Measurements from ENCODE around the gene FAM20B.
A peak's percentile ranks its signal among the peaks of the same experiment; 100 is the strongest.
"Not testable (repeated sequence)": the region's sequence is repeated elsewhere in the genome, so short reads cannot be mapped to it uniquely, and the experiment has no call there.

Gene FAM20B, protein sequence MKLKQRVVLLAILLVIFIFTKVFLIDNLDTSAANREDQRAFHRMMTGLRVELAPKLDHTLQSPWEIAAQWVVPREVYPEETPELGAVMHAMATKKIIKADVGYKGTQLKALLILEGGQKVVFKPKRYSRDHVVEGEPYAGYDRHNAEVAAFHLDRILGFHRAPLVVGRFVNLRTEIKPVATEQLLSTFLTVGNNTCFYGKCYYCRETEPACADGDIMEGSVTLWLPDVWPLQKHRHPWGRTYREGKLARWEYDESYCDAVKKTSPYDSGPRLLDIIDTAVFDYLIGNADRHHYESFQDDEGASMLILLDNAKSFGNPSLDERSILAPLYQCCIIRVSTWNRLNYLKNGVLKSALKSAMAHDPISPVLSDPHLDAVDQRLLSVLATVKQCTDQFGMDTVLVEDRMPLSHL

DNA sequence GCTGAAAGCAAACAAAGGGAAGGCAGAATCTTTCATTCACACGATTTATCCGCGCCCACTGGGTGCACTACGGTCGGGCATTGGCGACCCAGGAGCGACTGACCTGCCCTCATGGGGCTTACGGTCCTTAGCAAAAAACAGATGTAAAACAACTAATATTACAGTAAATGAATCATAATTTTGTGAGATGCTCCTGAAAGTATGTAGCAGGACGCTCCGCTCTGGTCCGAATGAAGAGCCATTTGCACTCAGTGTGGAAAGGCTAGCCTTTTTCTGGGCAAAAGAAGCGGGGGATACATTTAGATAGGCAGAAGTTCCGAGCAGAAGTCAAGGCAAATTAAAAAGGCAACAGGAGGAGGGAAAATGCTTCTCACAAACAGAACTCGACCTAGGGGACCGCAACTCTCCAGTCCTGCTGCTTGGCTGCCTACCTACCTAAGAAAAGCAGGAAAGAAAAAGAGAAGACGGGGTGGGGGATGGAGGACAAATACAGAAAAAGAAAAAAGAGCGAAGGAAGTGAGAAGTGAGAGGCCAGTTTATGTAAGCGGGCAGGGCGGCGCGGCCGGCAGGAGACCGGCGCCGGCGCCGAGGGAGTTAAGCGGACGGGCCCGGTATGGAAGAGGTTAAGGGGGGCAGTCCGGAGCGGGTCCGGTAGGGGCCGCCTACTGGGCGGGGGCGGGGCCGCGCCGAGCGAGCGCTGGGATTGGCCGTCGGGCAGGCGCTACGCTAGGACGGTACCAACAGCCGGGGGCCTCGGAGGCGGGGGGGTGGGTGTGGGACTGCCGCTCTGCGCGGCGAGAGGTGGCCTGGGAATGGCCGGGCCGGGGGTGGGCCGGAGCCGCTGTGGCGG, at the start of gene FAM20B:
FAM20B (plus strand) TSS at position 770 of the 850 bp plus-strand sequence. CDS start 17,954 bp downstream, outside the sequence.
- DNase-seq, result peak; percentile 92 to 93

DNA sequence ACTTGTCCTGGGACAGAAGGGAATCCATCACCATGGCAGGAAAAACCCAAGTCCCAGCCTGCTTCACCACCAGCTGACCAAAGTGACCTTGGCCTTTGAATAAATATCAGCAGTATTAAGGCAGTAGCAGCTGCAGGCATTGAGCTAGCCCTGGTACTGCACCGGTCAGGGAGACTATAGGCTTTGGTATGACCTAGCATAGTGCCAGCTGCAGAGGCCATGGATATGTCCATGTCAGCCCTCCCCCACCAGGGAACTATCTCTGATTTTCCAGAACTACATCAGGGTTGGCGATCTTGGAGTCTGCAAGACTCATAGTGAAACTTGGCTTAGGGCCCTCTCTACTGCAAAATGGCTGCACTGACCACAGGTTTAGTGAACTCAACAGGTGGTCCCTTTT, 49.2 kb upstream of the FAM20B start:
- no peak for DNase-seq

DNA sequence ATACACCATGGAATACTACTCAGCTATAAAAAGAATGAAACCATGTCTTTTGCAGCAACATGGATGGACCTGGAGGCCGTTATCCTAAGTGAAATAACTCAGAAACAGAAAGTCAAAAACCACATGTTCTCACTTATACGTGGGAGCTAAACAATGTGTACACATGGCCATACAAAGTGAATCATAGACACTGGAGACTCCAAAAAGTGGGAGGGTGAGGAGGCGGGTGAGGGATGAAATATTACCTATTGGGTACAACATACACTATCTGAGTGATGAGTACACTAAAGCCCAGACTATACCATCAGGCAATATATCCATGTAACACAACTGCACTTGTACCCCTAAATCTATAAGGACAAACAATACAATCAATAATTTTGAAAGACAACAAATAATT, 39.5 kb upstream of the FAM20B start:
- DNase-seq, result no peak

DNA sequence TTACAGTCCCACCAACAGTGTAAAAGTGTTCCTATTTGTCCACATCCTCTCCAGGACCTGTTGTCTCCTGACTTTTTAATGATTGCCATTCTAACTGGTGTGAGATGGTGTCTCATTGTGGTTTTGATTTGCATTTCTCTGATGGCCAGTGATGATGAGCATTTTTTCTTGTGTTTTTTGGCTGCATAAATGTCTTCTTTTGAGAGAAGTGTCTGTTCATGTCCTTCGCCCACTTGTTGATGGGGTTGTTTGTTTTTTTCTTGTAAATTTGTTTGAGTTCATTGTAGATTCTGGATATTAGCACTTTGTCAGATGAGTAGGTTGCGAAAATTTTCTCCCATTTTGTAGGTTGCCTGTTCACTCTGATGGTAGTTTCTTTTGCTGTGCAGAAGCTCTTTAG, 37.5 kb upstream of the FAM20B start:
- not testable (repeated sequence) for DNase-seq

DNA sequence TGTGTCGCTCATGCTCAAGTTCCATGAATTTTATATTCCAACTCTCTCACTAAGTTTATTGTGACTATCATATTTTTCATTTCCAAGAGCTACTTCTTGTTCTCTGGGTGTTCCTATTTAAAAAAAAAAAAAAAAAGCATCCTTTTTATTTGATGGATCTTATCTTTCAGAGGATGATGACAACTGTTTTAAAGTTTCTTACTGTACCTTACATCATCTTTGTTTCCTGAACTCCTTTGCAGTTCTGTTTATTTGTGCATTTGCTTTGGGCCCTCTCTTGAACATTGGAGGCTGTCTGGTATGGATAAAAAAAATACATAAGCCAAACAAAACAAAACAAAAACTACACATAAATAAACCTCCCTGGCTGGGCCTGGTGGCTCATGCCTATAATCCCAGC, 32.1 kb upstream of the FAM20B start:
- no peak for DNase-seq

DNA sequence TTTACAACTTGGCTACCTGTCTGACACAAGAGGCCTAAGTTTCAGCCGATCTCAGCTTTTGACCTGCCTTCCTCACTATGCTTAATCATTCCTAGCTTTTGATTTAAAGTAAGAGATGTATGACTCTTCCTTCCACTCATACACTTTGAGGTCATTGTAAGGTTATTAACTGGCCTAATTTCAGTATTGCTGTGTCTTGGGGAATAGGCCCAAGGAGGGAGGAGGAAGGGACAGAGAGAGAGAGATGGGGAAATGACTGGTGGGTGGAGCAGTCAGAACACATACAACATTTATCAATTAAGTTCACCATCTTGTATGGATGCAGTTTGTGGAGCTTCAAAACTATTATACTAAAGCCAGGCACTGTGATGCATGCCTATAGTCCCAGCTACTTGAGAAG, 28.3 kb upstream of the FAM20B start:
- no peak for DNase-seq

DNA sequence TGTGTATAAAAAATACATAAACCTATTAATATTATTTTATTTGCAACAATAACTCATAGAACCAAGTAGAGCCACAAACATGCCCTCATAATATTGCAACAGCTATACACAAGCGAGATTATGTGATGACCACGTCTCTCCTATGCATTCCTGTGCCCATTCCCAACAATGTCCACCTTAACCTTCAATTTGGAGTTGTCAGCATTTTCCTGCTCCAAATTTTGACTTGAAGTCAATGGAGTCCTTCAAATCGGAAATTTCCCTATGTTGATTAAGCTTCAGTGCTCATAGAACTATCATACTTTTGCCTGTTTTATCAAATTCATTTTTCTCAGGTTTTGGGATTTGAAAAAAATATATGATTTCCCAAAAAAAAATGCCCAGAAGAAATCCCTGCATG, 27.4 kb upstream of the FAM20B start:
- no peak for DNase-seq

DNA sequence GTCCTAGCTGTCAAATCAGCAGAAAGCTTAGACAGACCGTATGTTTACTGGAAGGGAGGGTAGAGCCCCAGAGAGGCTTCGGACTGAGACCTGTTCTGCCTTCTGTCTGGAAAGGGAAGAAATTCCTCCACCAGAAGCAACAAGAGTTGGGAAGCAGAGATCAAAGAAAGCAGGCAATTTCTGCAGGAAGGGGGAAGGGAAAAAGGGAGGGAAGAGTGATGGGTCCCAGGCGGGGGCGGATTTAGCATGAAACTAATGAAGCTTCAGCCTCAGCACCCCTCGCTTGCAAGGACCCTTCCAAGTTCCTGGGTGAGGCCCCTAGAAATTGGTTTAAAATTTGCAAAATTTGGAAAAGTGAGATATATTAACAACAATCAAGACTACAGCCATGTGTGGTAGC, 26.6 kb upstream of the FAM20B start:
- DNase-seq, result no peak

DNA sequence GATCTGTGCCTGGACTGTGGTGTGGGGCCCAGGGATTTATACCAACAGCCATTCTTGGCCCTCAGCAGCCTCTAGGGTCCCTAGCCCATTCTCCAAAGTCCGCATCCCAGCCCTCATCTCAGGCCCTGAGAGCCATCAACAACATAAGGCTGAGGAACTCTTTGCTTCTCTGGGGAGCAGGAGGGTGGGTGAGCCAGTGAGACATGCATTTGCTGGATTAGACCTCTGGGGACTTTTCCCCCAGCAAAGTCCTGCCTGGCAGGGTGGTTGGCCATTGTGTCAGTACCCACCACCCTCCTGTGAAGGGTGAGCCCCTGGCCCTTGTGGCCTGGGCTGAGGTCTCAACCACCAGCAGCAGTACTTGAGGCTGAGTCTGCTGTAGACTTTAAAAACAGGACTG, 24.2 kb upstream of the FAM20B start:
- no peak for DNase-seq

DNA sequence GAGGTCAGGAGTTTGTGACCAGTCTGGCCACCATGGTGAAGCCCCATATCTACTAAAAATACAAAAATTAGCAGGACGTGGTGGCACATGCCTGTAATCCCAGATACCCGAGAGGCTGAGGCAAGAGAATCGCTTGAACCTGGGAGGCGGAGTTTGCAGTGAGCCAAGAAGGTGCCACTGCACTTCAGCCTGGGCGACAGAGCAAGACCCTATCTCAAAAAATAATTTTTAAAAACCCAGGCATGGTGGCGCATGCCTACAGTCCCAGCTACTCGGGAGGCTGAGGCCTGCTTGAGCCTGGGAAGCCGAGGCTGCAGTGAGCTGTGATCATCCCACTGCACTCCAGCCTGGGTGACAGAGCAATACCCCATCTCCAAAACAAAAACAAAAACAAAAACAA, 23.6 kb upstream of the FAM20B start:
- DNase-seq, result not testable (repeated sequence)

DNA sequence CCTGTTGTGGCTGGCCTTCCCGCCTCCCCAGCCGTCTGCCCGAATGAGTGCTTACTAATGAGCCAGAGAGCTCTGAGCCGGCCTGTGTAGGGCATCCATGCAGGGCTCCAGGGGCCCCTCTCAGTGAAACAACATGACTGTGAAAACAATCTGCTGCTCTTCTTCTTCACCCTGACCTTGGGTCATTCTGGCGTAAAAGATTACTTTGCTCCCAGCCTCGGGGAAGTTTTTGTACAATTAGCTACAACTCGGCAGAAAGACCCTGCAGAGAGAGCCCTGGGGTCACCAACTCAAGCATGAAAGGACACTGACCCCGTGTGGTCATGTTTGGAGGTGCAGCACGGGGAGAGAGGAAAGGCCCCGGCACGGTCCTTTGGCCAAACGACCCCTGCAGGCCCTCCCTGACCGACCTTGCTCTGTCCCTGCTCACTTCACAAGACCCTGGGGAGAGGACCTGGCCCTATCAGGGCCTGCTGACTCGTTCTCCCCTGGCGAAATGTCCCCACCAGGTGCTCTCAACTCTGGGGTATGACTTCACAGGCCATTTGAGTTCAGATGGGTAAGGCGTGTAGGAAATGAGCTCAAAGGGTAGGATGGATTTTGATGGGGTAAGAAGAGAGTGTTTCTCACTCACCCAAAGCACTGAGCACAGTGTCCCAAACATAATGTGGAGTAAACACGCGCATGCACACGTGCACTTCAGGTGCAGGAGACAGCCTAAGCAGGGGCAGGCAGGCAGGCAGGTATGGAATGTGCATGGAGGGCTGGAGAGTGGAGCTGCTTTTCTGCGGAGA, 22.9 kb upstream of the FAM20B start:
- peak; percentile 64 to 67 for DNase-seq

DNA sequence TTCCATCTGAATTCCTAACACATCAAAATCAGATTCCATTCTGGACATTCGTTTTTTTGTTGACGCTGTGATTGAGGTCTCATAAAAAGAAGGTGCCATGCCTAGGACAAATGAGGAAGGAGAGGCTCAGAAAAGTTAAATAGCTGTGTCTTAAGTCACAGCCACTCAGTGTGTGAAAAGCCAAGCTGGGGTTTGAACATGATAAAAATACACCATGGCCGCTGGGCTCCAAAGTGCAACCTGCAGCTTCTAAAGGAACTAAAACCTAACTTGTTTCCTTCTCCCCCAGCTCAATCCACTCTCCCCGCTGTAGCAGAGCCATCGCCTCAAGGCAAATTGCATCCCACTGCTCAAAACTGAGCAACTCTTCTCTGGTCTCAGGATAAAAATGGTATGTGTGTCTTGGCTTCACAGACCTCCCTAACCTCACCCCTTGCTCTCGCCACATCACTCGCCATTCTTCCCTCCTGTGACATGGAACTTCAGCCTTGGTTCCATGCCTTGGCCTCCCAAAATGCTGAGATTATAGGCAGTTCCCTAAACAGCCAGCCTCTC, 22.1 kb upstream of the FAM20B start:
- no peak for DNase-seq

DNA sequence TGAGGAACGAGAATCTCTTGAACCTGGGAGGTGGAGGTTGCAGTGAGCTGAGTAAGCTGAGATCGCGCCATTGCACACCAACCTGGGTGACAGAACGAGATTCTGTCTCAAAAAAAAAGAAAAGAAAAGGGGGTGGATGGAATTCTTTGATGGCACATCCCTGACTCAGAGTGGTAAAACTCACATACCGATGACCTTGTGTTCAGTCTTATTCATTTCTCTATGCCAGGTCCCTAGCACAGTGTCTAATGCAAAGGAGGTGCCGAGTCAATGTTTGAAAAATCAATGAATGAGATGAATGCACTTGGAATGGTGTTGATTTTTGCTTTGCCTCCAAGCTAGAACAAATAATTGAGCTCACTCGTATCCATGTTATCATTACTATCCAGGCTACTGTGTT, 18.5 kb upstream of the FAM20B start:
- no peak for DNase-seq

DNA sequence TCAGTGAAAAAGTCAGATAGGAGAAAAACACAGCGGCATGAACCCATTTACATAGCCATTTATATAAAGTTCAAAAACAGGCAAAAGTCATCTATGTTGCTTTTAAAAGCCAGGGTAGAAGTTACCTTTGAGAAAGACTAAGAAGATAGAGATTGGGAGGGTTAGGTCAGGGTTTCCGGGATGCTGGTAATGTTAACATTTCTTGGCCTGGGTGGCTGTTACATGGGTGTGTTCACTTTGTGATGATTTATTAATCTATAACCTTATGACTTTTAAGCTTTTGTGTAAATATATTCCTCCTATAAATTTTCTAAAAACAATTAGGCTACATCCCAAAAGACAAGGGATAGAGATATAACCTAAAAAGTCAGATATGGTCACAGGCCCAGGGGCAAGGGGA, 15.0 kb upstream of the FAM20B start:
- no peak for DNase-seq

DNA sequence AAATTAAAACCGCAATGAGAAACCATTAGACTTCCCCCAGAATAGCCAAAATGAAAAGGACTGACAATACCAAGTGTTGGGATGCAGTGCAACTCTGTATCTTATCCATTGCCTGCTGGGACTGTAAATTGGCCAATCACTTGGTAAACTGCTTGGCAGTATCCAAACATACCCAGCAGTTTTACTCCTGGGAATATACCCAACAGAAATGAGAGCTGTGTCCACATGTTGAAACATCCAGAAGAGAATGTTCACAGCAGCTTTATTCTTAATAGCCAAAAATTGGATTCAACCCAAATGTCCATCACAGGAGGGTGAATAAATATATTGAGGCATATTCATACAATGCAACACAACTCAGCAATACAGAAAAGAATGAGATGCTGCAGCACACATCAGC, 13.7 kb upstream of the FAM20B start:
- DNase-seq, result no peak

DNA sequence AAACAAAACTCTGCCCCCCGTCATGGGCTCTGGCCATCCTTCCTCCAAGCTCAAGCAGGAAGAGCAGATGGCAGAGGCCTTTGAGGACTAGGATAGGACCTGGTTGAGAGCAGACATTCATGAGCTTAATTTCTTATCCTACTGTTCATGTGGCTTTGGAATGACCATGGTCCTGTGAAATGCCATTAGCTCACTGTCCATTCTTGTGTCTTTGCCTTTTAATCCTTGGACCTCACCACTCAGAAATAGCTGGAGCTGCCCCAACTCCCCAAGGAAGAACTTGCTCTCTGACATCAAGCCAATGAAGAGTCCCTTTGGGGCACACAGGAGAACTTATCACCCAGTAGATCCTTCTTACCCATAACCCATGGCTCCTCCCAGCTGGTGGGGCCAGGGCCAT, 11.6 kb upstream of the FAM20B start:
- DNase-seq, result no peak

DNA sequence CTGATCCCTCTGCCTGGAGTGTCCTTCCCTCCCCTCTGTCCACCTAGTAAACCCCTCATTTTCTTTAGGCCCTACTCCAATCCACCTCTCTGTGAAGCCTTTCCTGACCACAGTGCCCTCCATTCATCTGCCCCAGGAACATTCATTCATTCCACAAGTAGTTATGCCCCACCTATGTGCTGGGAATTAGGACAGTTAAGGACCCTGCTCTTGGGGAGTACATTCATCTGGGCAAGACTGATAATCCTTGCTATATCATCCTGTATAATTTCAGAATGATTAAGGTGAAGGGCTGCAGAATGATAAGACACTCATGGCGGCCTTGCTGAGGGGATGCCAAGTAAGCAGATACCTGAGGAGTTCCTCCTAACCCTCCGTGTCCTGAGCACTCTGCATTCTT, 10.3 kb upstream of the FAM20B start:
- DNase-seq, result no peak

DNA sequence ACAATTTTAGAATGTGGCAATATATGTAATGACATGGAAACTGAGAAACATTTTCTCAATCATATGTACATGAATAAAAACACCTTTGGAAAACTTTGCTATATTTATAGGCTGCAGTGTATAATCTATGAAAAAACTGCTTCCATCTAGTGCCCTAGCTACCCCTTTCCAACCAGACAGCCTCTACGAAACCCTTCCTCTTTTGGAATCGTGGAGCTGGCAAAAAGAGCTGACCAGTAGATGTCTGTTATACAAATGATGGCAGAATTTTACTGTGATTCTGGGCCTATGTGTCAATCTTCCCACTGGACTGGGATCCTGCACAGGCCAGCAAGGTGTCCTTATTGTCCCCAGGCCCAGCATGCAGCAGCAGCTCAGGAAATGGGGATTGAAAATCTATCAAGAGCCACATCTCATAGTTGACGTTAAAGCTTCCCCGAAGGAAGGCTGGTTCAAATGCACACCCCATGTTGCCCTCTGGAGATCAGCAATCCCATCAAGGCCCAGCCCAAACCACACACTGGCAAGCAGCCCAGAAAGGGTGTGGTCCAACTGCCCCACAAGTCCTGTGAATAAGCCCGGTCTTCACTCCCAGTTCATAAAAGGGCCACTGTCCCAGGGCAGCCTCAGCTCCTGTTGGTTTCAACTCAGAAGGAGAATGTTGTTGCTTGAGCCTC, 8.8 kb upstream of the FAM20B start:
- DNase-seq, result peak in 1 of 2 donors; percentile 53

DNA sequence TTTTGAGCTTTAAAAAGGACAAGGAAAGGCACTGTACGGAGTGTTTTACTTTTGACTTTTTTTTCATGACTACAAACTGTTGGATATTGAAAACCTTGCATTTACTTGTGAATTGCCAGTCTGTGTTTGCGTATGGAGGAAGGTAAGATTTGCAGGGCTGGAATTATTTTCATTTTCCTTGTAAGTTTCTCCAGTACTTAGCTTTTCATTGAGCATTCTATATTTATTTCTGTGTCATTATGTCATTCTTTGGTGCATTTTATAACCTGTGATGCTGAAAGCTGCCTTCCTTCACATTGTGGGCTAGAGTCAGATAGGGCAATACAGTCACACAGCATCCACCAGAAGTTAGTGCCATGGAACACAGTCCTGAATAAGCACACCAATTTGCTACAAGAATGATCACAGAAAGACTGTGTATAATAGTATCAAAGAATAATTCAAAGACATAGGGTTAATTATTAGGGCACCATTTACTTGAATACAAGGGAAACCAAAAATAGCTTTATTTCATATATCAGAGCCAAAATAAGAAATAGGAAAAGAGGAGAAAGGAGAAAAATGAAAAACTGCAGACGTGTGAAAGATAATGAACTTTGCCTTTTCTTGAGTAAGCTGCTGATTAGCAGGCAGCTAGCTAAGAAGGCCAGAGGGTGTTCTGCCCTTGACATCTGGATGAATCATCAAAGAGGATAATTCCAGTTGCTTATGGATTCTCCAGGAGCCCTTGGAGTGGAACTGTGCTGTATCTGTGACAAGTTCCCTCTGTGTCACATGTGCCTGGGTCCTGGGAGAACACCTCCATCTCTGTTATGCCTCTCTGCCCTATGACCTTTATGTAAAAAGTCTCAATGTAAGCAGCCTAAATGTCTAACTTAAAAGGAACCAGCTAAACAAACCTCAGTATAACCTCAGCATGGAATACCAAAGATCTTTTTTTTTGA, 8.0 kb upstream of the FAM20B start:
- no peak for DNase-seq

DNA sequence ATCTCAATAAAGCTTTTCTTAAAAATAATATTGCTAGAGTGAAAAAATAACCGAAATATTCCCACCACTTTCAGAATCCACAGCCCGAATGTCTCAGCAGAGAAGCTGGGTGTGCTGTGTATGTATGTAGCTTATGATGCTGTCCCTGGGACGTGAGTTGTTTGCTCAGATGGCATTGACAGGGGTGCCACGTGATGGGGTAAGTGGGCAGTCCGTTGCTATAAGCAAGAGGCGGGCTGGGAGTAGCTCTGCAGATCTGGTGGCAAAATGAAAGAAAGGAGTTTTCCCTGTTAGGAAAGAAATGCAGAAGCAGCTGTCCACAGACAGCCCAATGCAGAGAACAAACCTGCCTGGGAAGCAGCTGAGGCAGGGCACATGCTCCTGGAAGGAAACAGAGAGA, 3.8 kb upstream of the FAM20B start:
- no peak for DNase-seq

DNA sequence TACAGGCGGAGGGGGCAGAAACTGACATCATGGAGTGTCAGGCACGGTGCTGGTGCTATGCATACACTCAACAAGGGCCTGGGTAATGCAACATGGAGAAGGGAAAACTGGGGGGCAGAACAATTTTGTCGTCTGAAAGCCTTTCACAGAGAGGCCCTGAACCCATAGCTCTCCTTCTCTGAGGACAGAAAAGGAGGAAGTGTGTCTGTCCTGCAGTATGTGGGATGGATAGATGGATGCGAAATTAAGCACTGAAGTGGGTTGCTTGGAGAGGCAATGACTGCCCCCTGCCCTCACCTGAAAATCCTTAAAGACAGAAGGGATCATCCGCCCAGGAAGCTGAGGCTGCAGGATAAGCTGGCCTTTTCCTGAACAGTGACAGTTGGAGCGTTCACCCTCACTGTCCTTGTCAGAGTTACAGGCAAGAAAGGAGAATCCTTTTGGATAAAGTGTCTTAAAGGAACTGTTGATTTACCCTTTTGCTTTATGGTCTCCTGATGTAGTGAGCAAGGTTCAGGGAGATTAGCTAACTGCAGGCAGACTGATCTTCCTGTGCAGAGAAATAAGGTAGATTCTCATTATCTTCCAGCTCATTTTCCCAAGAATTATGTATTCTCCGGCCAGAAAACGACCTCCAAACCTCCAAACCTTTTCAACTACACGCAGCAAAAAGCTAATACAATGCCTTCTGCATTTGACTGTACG, 1.6 kb upstream of the FAM20B start:
- DNase-seq, result no peak
